Mesenchymal stem cell (in vitro differentiated cells and primary cell): Measurements from ENCODE around the gene GP9.
"Not testable (repeated sequence)": the region's sequence is repeated elsewhere in the genome, so short reads cannot be mapped to it uniquely, and the experiment has no call there.

Source experiments
- DNase-seq: peaks from one replicate; pipeline ENCODE4 v3.0.0-alpha.2; 2013
- H2AFZ ChIP-seq: one replicate; pipeline ENCODE4 v1.6.1; 2013; ENCODE audit warnings: low read depth, mild to moderate bottlenecking, control low read depth, inconsistent platforms, low read length, moderate library complexity
- H2AK5ac ChIP-seq: 2 replicates; pipeline ENCODE4 v1.6.1; 2013; ENCODE audit warnings: low read length, moderate library complexity, mild to moderate bottlenecking, inconsistent platforms; ENCODE audit not compliant: severe bottlenecking
- H2BK120ac ChIP-seq: one replicate; pipeline ENCODE4 v1.6.1; 2013; ENCODE audit warnings: low read depth, mild to moderate bottlenecking, inconsistent platforms, low read length, moderate library complexity
- H2BK12ac ChIP-seq, 2 experiments: one replicate each; pipeline ENCODE4 v1.6.1; 2013; ENCODE audit warnings: inconsistent platforms in 2 of 2, low read length in 2 of 2, mild to moderate bottlenecking in 2 of 2, moderate library complexity in 2 of 2, control low read depth in 1 of 2
- H2BK15ac ChIP-seq: one replicate; pipeline ENCODE4 v1.6.1; 2013; ENCODE audit warnings: mild to moderate bottlenecking, low read depth, inconsistent platforms; ENCODE audit not compliant: poor library complexity, severe bottlenecking
- H2BK5ac ChIP-seq: 2 replicates; pipeline ENCODE4 v1.6.1; 2013; ENCODE audit warnings: low read depth, mild to moderate bottlenecking, low read length, control low read depth, inconsistent platforms; ENCODE audit not compliant: poor library complexity, severe bottlenecking
- H3K14ac ChIP-seq, 2 experiments: one replicate each; pipeline ENCODE4 v1.6.1; 2013; ENCODE audit warnings: inconsistent platforms in 2 of 2, low read length in 2 of 2, control low read depth in 1 of 2, mild to moderate bottlenecking in 1 of 2, moderate library complexity in 1 of 2
- H3K18ac ChIP-seq, 2 experiments: one replicate each; pipeline ENCODE4 v1.6.1; 2013; ENCODE audit warnings: inconsistent platforms in 2 of 2, low read length in 2 of 2, control low read depth in 1 of 2, low read depth in 1 of 2, mild to moderate bottlenecking in 1 of 2
- H3K23ac ChIP-seq, 2 experiments: one replicate each; pipeline ENCODE4 v1.6.1; 2013; ENCODE audit warnings: inconsistent platforms in 2 of 2, low read length in 2 of 2, mild to moderate bottlenecking in 2 of 2, moderate library complexity in 2 of 2, control low read depth in 1 of 2
- H3K27ac ChIP-seq: 2 replicates; pipeline ENCODE4 v1.5.1; 2013; ENCODE audit warnings: mild to moderate bottlenecking, moderate library complexity, low read length, control low read depth, inconsistent platforms; ENCODE audit not compliant: poor library complexity, severe bottlenecking
- H3K27me3 ChIP-seq, 2 experiments: 2 replicates each; pipeline versions ENCODE4 v1.6.1 to v1.7.0; 2013; ENCODE audit warnings: low read length in 2 of 2, mild to moderate bottlenecking in 2 of 2, moderate library complexity in 2 of 2, control low read depth in 1 of 2, inconsistent platforms in 1 of 2; ENCODE audit not compliant: control insufficient read depth in 1 of 2, insufficient read depth in 1 of 2
- H3K36me3 ChIP-seq, 2 experiments: 2 replicates each; pipeline versions ENCODE4 v1.6.1 to v1.7.0; 2013; ENCODE audit warnings: low read length in 2 of 2, control low read depth in 1 of 2, inconsistent platforms in 1 of 2, low read depth in 1 of 2, mild to moderate bottlenecking in 1 of 2; ENCODE audit not compliant: insufficient read depth in 2 of 2, control insufficient read depth in 1 of 2
- H3K4ac ChIP-seq, 2 experiments: one replicate each; pipeline ENCODE4 v1.6.1; 2013; ENCODE audit warnings: inconsistent platforms in 2 of 2, low read length in 2 of 2, mild to moderate bottlenecking in 2 of 2, moderate library complexity in 2 of 2, control low read depth in 1 of 2, low read depth in 1 of 2
- H3K4me1 ChIP-seq: 2 replicates; pipeline ENCODE4 v1.6.1; 2013; ENCODE audit warnings: low read depth, low read length, control low read depth; ENCODE audit not compliant: control insufficient read depth, insufficient read depth
- H3K4me2 ChIP-seq: 2 replicates; pipeline ENCODE4 v1.6.1; 2013; ENCODE audit warnings: low read length, mild to moderate bottlenecking, inconsistent platforms; ENCODE audit not compliant: poor library complexity, severe bottlenecking
- H3K4me3 ChIP-seq, 2 experiments: 2 replicates each; pipeline versions ENCODE4 v1.5.1 to v1.7.0; 2013; ENCODE audit warnings: low read length in 2 of 2, mild to moderate bottlenecking in 2 of 2, control low read depth in 1 of 2, low read depth in 1 of 2; ENCODE audit not compliant: insufficient read depth in 1 of 2
- H3K79me1 ChIP-seq: replicated peaks from 2 replicates; pipeline ENCODE4 v1.6.1; 2013; ENCODE audit warnings: mild to moderate bottlenecking, control low read depth, low read length, inconsistent platforms; ENCODE audit not compliant: poor library complexity, severe bottlenecking
- H3K9ac ChIP-seq: 2 replicates; pipeline ENCODE4 v1.7.0; 2013; ENCODE audit warnings: mild to moderate bottlenecking, low read length, moderate library complexity
- H3K9me3 ChIP-seq: 2 replicates; pipeline ENCODE4 v1.7.0; 2013; ENCODE audit warnings: mild to moderate bottlenecking, low read length; ENCODE audit not compliant: control insufficient read depth
- H4K8ac ChIP-seq: one replicate; pipeline ENCODE4 v1.6.1; 2013; ENCODE audit warnings: inconsistent platforms, mild to moderate bottlenecking, low read length, moderate library complexity
- H4K91ac ChIP-seq: one replicate; pipeline ENCODE4 v1.6.1; 2013; ENCODE audit warnings: mild to moderate bottlenecking, low read length, inconsistent platforms
- WGBS: methylation state at CpG from one replicate; pipeline ENCODE4 v1.1.7; 2013; ENCODE audit warnings: mixed read lengths; 5-methylcytosine and 5-hydroxymethylcytosine counted together

GP9 gene

GRCh38 chr3:129106866-129107565, 46.4 kb downstream of the GP9 start:
- Histone ChIP-seq H2AFZ (no peak overlapping the region), H4K8ac (no peak overlapping the region), H3K14ac (no peak overlapping the region), H4K91ac (no peak overlapping the region), H3K36me3 (peaks cover 20 to 36% of the 10 kb centered on the region in 2 experiments), H3K4ac (no peak overlapping the region), H3K9ac (no peak overlapping the region), H3K18ac (no peak overlapping the region), H3K4me2 (no peak overlapping the region), H3K79me1 (peaks cover 55% of the 10 kb centered on the region), H3K27me3 (no peaks in the 10 kb centered on the region), H2BK5ac (no peak overlapping the region), H3K23ac (no peak overlapping the region), H2BK120ac (no peak overlapping the region), H2BK12ac (no peak overlapping the region), H3K4me3 (no peak overlapping the region), H3K4me1 (peaks cover 10% of the 10 kb centered on the region), H2AK5ac (no peak overlapping the region), H2BK15ac (no peak overlapping the region), H3K9me3 (no peaks in the 10 kb centered on the region), H3K27ac (no peak overlapping the region)
- 89% methylated on average over 19 of the region's 19 CpGs for WGBS
- DNase-seq: no peak

- Histone ChIP-seq H3K4me1 (peaks cover 12% of the 10 kb centered on the region), H3K23ac (no peak overlapping the region), H3K9ac (no peak overlapping the region), H3K79me1 (peaks cover 59% of the 10 kb centered on the region), H2BK15ac (no peak overlapping the region), H3K36me3 (peaks cover 26 to 38% of the 10 kb centered on the region in 2 experiments), H2BK12ac (no peak overlapping the region), H3K18ac (no peak overlapping the region), H3K4me2 (no peak overlapping the region), H3K9me3 (no peaks in the 10 kb centered on the region), H2BK5ac (no peak overlapping the region), H4K91ac (no peak overlapping the region), H3K27ac (no peak overlapping the region), H3K4ac (no peak overlapping the region), H3K27me3 (no peaks in the 10 kb centered on the region), H2BK120ac (no peak overlapping the region), H3K4me3 (no peak overlapping the region), H3K14ac (no peak overlapping the region), H2AK5ac (no peak overlapping the region), H2AFZ (no peak overlapping the region), H4K8ac (no peak overlapping the region)
- no peak for DNase-seq
- 91% methylated on average over 8 of the region's 8 CpGs for WGBS
Measured at GRCh38 chr3:129107793-129108192, 47.2 kb downstream of the GP9 start.

GRCh38 chr3:129111076-129111780, 50.6 kb downstream of the GP9 start:
- not testable (repeated sequence) for H4K8ac ChIP-seq, H2BK5ac ChIP-seq, H3K27me3 ChIP-seq, H2BK15ac ChIP-seq, H2AFZ ChIP-seq, H3K27ac ChIP-seq, H3K9me3 ChIP-seq, H2AK5ac ChIP-seq, H3K9ac ChIP-seq, H2BK12ac ChIP-seq, H3K18ac ChIP-seq, DNase-seq, H4K91ac ChIP-seq, H3K4me3 ChIP-seq, H3K23ac ChIP-seq, H2BK120ac ChIP-seq, H3K4me2 ChIP-seq, H3K4me1 ChIP-seq, H3K14ac ChIP-seq, H3K4ac ChIP-seq
- Histone ChIP-seq H3K79me1 (peaks cover 39% of the 10 kb centered on the region), H3K36me3 (peaks cover 37 to 40% of the 10 kb centered on the region in 2 experiments)
- 95% methylated on average over 9 of the region's 10 CpGs for WGBS
